GM23338 (cell line): ENCODE results near the gene JPH4.

Experiments used
- CREB1 ChIP-seq: fragments of 250-450 bp; sonication (Bioruptor Pico); IDR thresholded peaks from 2 replicates; pipeline ENCODE4 v1.5.0; 2020; ENCODE audit warnings: low read depth, mild to moderate bottlenecking, moderate library complexity
- EZH2 ChIP-seq: fragments of 200-600 bp; sonication (generic); IDR thresholded peaks from one replicate; pipeline ENCODE4 v1.8.0; 2017; ENCODE audit warnings: antibody characterized with exemption, mild to moderate bottlenecking, low read depth; ENCODE audit not compliant: unreplicated experiment
- EZH2phosphoT487 ChIP-seq: fragments of 200-600 bp; sonication (generic); IDR thresholded peaks from one replicate; pipeline ENCODE4 v1.8.1; 2018; ENCODE audit warnings: antibody characterized with exemption; ENCODE audit not compliant: unreplicated experiment
- JUNB ChIP-seq: IDR thresholded peaks from one replicate; pipeline ENCODE4 v1.6.1; 2016; ENCODE audit warnings: antibody characterized with exemption; ENCODE audit not compliant: unreplicated experiment
- NANOG ChIP-seq: IDR thresholded peaks from 2 replicates; pipeline ENCODE4 v1.6.1; 2016; ENCODE audit warnings: antibody characterized with exemption, borderline replicate concordance
- POLR2AphosphoS5 ChIP-seq: IDR thresholded peaks from 2 replicates; pipeline ENCODE4 v1.6.1; 2016; ENCODE audit warnings: antibody characterized with exemption, low read depth
- STAT1 ChIP-seq: IDR thresholded peaks from one replicate; pipeline ENCODE4 v1.6.1; 2016; ENCODE audit warnings: antibody characterized with exemption; ENCODE audit not compliant: unreplicated experiment
- ZNF114 ChIP-seq: fragments of 250-450 bp; sonication (Bioruptor Pico); IDR thresholded peaks from 2 replicates; pipeline ENCODE4 v1.5.0; 2020; ENCODE audit warnings: mild to moderate bottlenecking, moderate library complexity
- ZNF331 ChIP-seq: fragments of 250-450 bp; sonication (Bioruptor Pico); IDR thresholded peaks from 2 replicates; pipeline ENCODE4 v1.5.0; 2020; ENCODE audit warnings: low read depth, mild to moderate bottlenecking, moderate library complexity
- TF ChIP-seq, protein P1 (sequence below), 2 experiments: fragments of 200-600 bp in 1 of 2; sonication (generic) in 1 of 2; conservative IDR thresholded peaks; 2 replicates each; pipeline versions ENCODE4 v1.5.1 to v1.6.1; 2016 to 2017; ENCODE audit warnings: antibody characterized with exemption in 2 of 2, low read depth in 2 of 2, mild to moderate bottlenecking in 2 of 2, moderate library complexity in 1 of 2
- TF ChIP-seq, protein P2 (sequence below): IDR thresholded peaks from one replicate; pipeline ENCODE4 v1.6.1; 2018; ENCODE audit warnings: antibody characterized with exemption; ENCODE audit not compliant: unreplicated experiment
- TF ChIP-seq, protein P3 (sequence below): IDR thresholded peaks from 2 replicates; pipeline ENCODE4 v1.6.1; 2016; ENCODE audit warnings: antibody characterized with exemption
- TF ChIP-seq, protein P4 (sequence below): fragments of 250-450 bp; sonication (Bioruptor Pico); IDR thresholded peaks from 2 replicates; pipeline ENCODE4 v1.5.0; 2020; ENCODE audit warnings: mild to moderate bottlenecking, moderate library complexity

DNA sequence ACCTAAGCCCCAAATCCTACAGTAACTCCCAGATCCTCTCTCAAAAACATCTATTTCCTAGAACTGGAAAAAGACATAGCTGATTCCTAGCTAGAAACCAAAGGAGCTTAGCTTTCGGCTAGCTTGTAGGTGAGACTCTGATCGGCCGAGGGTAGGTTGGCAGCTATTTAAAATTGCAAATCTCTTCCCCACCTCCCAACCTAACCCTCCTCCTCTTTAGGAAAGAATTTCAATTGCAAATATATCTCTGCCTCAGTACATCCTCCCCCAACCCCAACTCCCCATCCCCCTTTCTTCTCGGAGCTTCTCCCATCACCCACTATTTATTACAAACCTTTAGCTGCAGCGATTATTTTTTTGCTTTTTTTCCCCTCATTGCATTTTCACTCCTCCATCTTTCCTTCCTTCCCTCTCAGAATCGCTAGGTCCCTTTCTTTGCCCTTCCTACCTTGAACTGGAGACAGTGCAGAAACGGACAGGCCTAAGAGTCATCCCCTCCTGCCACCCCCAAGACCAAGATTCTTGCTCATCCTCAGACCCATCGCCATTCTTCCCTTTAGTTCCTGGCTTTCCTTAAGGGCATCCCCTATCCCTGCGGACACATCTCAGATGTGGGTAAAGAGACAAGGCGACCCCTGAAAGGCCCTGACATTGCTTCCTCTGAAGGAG is 40.4 kb downstream of the JPH4 start:
- TF ChIP-seq, protein P1, sequence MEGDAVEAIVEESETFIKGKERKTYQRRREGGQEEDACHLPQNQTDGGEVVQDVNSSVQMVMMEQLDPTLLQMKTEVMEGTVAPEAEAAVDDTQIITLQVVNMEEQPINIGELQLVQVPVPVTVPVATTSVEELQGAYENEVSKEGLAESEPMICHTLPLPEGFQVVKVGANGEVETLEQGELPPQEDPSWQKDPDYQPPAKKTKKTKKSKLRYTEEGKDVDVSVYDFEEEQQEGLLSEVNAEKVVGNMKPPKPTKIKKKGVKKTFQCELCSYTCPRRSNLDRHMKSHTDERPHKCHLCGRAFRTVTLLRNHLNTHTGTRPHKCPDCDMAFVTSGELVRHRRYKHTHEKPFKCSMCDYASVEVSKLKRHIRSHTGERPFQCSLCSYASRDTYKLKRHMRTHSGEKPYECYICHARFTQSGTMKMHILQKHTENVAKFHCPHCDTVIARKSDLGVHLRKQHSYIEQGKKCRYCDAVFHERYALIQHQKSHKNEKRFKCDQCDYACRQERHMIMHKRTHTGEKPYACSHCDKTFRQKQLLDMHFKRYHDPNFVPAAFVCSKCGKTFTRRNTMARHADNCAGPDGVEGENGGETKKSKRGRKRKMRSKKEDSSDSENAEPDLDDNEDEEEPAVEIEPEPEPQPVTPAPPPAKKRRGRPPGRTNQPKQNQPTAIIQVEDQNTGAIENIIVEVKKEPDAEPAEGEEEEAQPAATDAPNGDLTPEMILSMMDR (conservative IDR thresholded peaks at IDR 0.05; ENCODE audit: low read depth in 2 of 2): no peak
- TF ChIP-seq, protein P2, sequence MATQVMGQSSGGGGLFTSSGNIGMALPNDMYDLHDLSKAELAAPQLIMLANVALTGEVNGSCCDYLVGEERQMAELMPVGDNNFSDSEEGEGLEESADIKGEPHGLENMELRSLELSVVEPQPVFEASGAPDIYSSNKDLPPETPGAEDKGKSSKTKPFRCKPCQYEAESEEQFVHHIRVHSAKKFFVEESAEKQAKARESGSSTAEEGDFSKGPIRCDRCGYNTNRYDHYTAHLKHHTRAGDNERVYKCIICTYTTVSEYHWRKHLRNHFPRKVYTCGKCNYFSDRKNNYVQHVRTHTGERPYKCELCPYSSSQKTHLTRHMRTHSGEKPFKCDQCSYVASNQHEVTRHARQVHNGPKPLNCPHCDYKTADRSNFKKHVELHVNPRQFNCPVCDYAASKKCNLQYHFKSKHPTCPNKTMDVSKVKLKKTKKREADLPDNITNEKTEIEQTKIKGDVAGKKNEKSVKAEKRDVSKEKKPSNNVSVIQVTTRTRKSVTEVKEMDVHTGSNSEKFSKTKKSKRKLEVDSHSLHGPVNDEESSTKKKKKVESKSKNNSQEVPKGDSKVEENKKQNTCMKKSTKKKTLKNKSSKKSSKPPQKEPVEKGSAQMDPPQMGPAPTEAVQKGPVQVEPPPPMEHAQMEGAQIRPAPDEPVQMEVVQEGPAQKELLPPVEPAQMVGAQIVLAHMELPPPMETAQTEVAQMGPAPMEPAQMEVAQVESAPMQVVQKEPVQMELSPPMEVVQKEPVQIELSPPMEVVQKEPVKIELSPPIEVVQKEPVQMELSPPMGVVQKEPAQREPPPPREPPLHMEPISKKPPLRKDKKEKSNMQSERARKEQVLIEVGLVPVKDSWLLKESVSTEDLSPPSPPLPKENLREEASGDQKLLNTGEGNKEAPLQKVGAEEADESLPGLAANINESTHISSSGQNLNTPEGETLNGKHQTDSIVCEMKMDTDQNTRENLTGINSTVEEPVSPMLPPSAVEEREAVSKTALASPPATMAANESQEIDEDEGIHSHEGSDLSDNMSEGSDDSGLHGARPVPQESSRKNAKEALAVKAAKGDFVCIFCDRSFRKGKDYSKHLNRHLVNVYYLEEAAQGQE: no peak
- no peak for TF ChIP-seq EZH2phosphoT487
- no peak for TF ChIP-seq EZH2
- no peak for TF ChIP-seq JUNB
- peak; percentile 76 for TF ChIP-seq POLR2AphosphoS5
- TF ChIP-seq, protein P3, sequence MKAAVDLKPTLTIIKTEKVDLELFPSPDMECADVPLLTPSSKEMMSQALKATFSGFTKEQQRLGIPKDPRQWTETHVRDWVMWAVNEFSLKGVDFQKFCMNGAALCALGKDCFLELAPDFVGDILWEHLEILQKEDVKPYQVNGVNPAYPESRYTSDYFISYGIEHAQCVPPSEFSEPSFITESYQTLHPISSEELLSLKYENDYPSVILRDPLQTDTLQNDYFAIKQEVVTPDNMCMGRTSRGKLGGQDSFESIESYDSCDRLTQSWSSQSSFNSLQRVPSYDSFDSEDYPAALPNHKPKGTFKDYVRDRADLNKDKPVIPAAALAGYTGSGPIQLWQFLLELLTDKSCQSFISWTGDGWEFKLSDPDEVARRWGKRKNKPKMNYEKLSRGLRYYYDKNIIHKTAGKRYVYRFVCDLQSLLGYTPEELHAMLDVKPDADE: no peak
- TF ChIP-seq CREB1 (CRISPR knock-in tag): no peak
- TF ChIP-seq ZNF331 (CRISPR knock-in tag): no peak
- no peak for TF ChIP-seq STAT1
- no peak for TF ChIP-seq NANOG
- TF ChIP-seq, protein P4, sequence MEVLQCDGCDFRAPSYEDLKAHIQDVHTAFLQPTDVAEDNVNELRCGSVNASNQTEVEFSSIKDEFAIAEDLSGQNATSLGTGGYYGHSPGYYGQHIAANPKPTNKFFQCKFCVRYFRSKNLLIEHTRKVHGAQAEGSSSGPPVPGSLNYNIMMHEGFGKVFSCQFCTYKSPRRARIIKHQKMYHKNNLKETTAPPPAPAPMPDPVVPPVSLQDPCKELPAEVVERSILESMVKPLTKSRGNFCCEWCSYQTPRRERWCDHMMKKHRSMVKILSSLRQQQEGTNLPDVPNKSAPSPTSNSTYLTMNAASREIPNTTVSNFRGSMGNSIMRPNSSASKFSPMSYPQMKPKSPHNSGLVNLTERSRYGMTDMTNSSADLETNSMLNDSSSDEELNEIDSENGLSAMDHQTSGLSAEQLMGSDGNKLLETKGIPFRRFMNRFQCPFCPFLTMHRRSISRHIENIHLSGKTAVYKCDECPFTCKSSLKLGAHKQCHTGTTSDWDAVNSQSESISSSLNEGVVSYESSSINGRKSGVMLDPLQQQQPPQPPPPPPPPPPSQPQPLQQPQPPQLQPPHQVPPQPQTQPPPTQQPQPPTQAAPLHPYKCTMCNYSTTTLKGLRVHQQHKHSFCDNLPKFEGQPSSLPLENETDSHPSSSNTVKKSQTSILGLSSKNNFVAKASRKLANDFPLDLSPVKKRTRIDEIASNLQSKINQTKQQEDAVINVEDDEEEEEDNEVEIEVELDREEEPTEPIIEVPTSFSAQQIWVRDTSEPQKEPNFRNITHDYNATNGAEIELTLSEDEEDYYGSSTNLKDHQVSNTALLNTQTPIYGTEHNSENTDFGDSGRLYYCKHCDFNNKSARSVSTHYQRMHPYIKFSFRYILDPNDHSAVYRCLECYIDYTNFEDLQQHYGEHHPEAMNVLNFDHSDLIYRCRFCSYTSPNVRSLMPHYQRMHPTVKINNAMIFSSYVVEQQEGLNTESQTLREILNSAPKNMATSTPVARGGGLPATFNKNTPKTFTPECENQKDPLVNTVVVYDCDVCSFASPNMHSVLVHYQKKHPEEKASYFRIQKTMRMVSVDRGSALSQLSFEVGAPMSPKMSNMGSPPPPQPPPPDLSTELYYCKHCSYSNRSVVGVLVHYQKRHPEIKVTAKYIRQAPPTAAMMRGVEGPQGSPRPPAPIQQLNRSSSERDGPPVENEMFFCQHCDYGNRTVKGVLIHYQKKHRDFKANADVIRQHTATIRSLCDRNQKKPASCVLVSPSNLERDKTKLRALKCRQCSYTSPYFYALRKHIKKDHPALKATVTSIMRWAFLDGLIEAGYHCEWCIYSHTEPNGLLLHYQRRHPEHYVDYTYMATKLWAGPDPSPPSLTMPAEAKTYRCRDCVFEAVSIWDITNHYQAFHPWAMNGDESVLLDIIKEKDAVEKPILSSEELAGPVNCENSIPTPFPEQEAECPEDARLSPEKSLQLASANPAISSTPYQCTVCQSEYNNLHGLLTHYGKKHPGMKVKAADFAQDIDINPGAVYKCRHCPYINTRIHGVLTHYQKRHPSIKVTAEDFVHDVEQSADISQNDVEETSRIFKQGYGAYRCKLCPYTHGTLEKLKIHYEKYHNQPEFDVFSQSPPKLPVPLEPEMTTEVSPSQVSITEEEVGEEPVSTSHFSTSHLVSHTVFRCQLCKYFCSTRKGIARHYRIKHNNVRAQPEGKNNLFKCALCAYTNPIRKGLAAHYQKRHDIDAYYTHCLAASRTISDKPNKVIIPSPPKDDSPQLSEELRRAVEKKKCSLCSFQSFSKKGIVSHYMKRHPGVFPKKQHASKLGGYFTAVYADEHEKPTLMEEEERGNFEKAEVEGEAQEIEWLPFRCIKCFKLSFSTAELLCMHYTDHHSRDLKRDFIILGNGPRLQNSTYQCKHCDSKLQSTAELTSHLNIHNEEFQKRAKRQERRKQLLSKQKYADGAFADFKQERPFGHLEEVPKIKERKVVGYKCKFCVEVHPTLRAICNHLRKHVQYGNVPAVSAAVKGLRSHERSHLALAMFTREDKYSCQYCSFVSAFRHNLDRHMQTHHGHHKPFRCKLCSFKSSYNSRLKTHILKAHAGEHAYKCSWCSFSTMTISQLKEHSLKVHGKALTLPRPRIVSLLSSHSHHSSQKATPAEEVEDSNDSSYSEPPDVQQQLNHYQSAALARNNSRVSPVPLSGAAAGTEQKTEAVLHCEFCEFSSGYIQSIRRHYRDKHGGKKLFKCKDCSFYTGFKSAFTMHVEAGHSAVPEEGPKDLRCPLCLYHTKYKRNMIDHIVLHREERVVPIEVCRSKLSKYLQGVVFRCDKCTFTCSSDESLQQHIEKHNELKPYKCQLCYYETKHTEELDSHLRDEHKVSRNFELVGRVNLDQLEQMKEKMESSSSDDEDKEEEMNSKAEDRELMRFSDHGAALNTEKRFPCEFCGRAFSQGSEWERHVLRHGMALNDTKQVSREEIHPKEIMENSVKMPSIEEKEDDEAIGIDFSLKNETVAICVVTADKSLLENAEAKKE (CRISPR knock-in tag): no peak
- TF ChIP-seq ZNF114 (CRISPR knock-in tag): no peak
